GM12892 (cell line): Measurements from ENCODE around the gene RPS6KA1.

Source experiments
- POLR2A ChIP-seq: IDR thresholded peaks from 2 replicates; pipeline ENCODE4 v1.6.1; 2011; ENCODE audit warnings: low read depth, low read length, control low read depth
- POLR2AphosphoS5 ChIP-seq: IDR thresholded peaks from 2 replicates; pipeline ENCODE4 v1.6.1; 2011; ENCODE audit warnings: low read depth, low read length, control low read depth

GRCh38 chr1:26536521-26536920 is 7.0 kb downstream of the RPS6KA1 start:
- TF ChIP-seq POLR2AphosphoS5 (no peak), POLR2A (no peak)
